Measurements from ENCODE around the gene ETV7. TPM values are rescaled to one million over a fixed set of nuclear protein-coding genes. Genes with fewer than 3 reads are reported as not detected.

ETV7 gene
- total RNA-seq, 4 donors from 2014 or later: 1.3 to 1.5 TPM; not detected in 2

GRCh38 chr6:36428911-36429310 is 41.4 kb upstream of the ETV7 start:
- Histone ChIP-seq H3K4me3 (no peak overlapping the region), H3K36me3 (no peaks in the 10 kb centered on the region), H3K4me1 (peaks cover 0 to 1% (median 0%) of the 10 kb centered on the region in 3 donors), H3K27me3 (no peaks in the 10 kb centered on the region), H3K9me3 (no peaks in the 10 kb centered on the region), H3K27ac (no peak overlapping the region)
- TF ChIP-seq POLR2AphosphoS5 (IDR thresholded peaks at IDR 0.05) (no peak), POLR2A (IDR thresholded peaks at IDR 0.05) (no peak), EP300 (IDR thresholded peaks at IDR 0.05) (no peak), CTCF (IDR thresholded peaks at IDR 0.05) (peak in 2 of 4 experiments; percentile 37 to 40)
- WGBS, 2 donors (ENCODE audit: low coverage in 1 of 2): 20 to 96% methylated on average over 1 to 4 of the region's 4 CpGs
- no peak for ATAC-seq

- 83 to 86% methylated on average over 2 to 3 of the region's 3 CpGs for WGBS, 2 donors (ENCODE audit: low coverage in 1 of 2)
- H3K9me3 ChIP-seq: no peaks in the 10 kb centered on the region
- no peak for ATAC-seq
- no peak overlapping the region for H3K27ac ChIP-seq
- no peaks in the 10 kb centered on the region for H3K27me3 ChIP-seq
- TF ChIP-seq CTCF (IDR thresholded peaks at IDR 0.05): no peak
- TF ChIP-seq POLR2AphosphoS5 (IDR thresholded peaks at IDR 0.05): no peak
- H3K4me3 ChIP-seq: no peak overlapping the region
- H3K4me1 ChIP-seq: peaks cover 0 to 16% (median 0%) of the 10 kb centered on the region in 3 donors
- H3K36me3 ChIP-seq: no peaks in the 10 kb centered on the region
Measured at GRCh38 chr6:36426622-36427021, 39.2 kb upstream of the ETV7 start.

GRCh38 chr6:36423101-36423824 is 35.8 kb upstream of the ETV7 start:
- Histone ChIP-seq H3K36me3 (no peaks in the 10 kb centered on the region), H3K4me3 (peak overlapping the region; percentile 52 to 61), H3K9me3 (no peaks in the 10 kb centered on the region), H3K27me3 (no peaks in the 10 kb centered on the region), H3K4me1 (peaks cover 0 to 16% (median 0%) of the 10 kb centered on the region in 3 donors), H3K27ac (peak overlapping the region; percentile 83 to 90 (median 88))
- peak; percentile 99 for ATAC-seq
- 2 to 4% methylated on average over 8 to 11 of the region's 51 CpGs for whole genome bisulfite sequencing, 2 donors (ENCODE audit: low coverage in 1 of 2)
- peak; percentile 20 to 81 (median 66) for TF ChIP-seq CTCF (IDR thresholded peaks at IDR 0.05)
- TF ChIP-seq EP300 (IDR thresholded peaks at IDR 0.05): no peak
- TF ChIP-seq POLR2A (IDR thresholded peaks at IDR 0.05): peak; percentile 55 to 69
- peak; percentile 83 for TF ChIP-seq POLR2AphosphoS5 (IDR thresholded peaks at IDR 0.05)

GRCh38 chr6:36422714-36423100 is 35.2 kb upstream of the ETV7 start:
- Histone ChIP-seq H3K4me3 (peak overlapping the region; percentile 52 to 61), H3K27ac (peak overlapping the region; percentile 70 to 90 (median 86)), H3K27me3 (no peaks in the 10 kb centered on the region), H3K9me3 (no peaks in the 10 kb centered on the region), H3K4me1 (peaks cover 0 to 16% (median 0%) of the 10 kb centered on the region in 3 donors), H3K36me3 (no peaks in the 10 kb centered on the region)
- no peak for ATAC-seq
- TF ChIP-seq POLR2AphosphoS5 (IDR thresholded peaks at IDR 0.05): no peak
- TF ChIP-seq CTCF (IDR thresholded peaks at IDR 0.05): no peak
- TF ChIP-seq EP300 (IDR thresholded peaks at IDR 0.05): no peak
- TF ChIP-seq POLR2A (IDR thresholded peaks at IDR 0.05): no peak
- WGBS, 2 donors (ENCODE audit: low coverage in 1 of 2): 1 to 4% methylated on average over 4 of the region's 4 CpGs

GRCh38 chr6:36419310-36419709 is 31.8 kb upstream of the ETV7 start:
- no peak overlapping the region for H3K4me3 ChIP-seq
- H3K4me1 ChIP-seq: peaks cover 0 to 16% (median 0%) of the 10 kb centered on the region in 3 donors
- H3K27me3 ChIP-seq: no peaks in the 10 kb centered on the region
- H3K9me3 ChIP-seq: no peaks in the 10 kb centered on the region
- 73 to 88% methylated on average over 1 of the region's 1 CpG for WGBS, 2 donors (ENCODE audit: low coverage in 1 of 2)
- no peak for ATAC-seq
- TF ChIP-seq EP300 (IDR thresholded peaks at IDR 0.05) (no peak), POLR2AphosphoS5 (IDR thresholded peaks at IDR 0.05) (no peak), CTCF (IDR thresholded peaks at IDR 0.05) (no peak), POLR2A (IDR thresholded peaks at IDR 0.05) (no peak)
- H3K36me3 ChIP-seq: no peaks in the 10 kb centered on the region
- no peak overlapping the region for H3K27ac ChIP-seq

All from gastroesophageal sphincter (tissue), 4 donors.